Fibroblast of skin of left quadriceps (primary cell): ENCODE data around the gene NRCAM.

ENCODE experiments used
- DNase-seq, 2 experiments: peaks; one replicate each; pipeline ENCODE4 v3.0.0-alpha.2; 2013; ENCODE audit warnings: low read depth in 2 of 2

NRCAM gene

GRCh38 chr7:108248418-108248817, 207.8 kb downstream of the NRCAM start:
- DNase-seq = no peak

GRCh38 chr7:108247614-108248013, 208.6 kb downstream of the NRCAM start:
- no peak for DNase-seq

GRCh38 chr7:108246227-108246837, 209.9 kb downstream of the NRCAM start:
- peak; percentile 42 to 51 for DNase-seq

GRCh38 chr7:108245523-108246226, 210.6 kb downstream of the NRCAM start:
- DNase-seq = no peak

GRCh38 chr7:108244110-108244509, 212.1 kb downstream of the NRCAM start:
- no peak for DNase-seq

GRCh38 chr7:108239501-108240225, 216.6 kb downstream of the NRCAM start:
- DNase-seq = no peak

GRCh38 chr7:108236681-108237415, 219.4 kb downstream of the NRCAM start:
- no peak for DNase-seq

- no peak for DNase-seq
Measured at GRCh38 chr7:108235451-108236061, 220.7 kb downstream of the NRCAM start.

- no peak for DNase-seq
Measured at GRCh38 chr7:108234971-108235450, 221.2 kb downstream of the NRCAM start.

- DNase-seq = no peak
Measured at GRCh38 chr7:108234281-108234680, 222.0 kb downstream of the NRCAM start.

GRCh38 chr7:108232076-108232475, 224.2 kb downstream of the NRCAM start:
- DNase-seq = no peak

GRCh38 chr7:108231221-108231620, 225.0 kb downstream of the NRCAM start:
- DNase-seq = no peak

GRCh38 chr7:108227366-108227765, 228.9 kb downstream of the NRCAM start:
- no peak for DNase-seq

GRCh38 chr7:108226816-108227299, 229.4 kb downstream of the NRCAM start:
- DNase-seq = no peak

- no peak for DNase-seq
Measured at GRCh38 chr7:108225531-108226181, 230.6 kb downstream of the NRCAM start.

GRCh38 chr7:108224387-108224786, 231.8 kb downstream of the NRCAM start:
- DNase-seq = no peak

GRCh38 chr7:108222236-108222892, 233.9 kb downstream of the NRCAM start:
- peak; percentile 46 to 47 for DNase-seq

- DNase-seq = no peak
Measured at GRCh38 chr7:108211382-108212201, 244.6 kb downstream of the NRCAM start.

- no peak for DNase-seq
Measured at GRCh38 chr7:108210796-108211195, 245.4 kb downstream of the NRCAM start.
